DMS 273 treated with DMSO at 0.1 percent for 48 hours (cell line): Measurements from ENCODE around the gene ADCYAP1R1.

Experiments
- DNase-seq: peaks from one replicate; lab custom pipeline; 2025; lab: John Stamatoyannopoulos, UW

Gene ADCYAP1R1

DNA sequence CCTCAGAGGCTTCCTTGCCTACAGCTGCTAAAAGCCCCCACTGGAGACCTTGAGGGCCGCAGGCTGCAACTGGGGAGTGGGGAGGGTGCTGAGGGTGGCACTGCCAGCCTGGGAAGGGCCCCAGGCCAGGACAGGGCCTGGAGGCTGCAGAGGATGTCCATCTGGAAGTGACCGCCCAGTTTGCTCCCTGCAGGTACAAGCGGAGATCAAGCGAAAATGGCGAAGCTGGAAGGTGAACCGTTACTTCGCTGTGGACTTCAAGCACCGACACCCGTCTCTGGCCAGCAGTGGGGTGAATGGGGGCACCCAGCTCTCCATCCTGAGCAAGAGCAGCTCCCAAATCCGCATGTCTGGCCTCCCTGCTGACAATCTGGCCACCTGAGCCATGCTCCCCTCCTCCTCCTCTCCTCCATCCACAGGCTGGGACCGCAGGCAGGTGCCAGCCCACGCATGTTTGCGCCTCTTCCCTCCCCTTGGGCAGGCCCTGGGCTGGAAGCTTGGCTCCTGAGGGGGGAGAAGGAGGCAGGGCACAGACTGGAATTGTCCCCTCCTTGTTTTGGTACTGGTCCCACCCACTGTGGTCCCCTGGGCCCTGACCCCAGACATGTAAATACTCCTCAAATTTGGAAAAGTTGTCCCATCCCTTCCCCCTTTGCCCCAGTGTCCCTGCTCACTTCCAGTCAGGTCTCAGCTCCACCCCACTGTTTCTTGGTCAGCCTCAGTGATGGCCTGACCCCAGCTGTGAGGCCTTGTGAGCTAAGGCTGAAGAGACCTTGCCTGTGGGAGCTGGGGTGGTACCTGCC lies 54.4 kb downstream of the ADCYAP1R1 start:
- no peak for DNase-seq

GRCh38 chr7:31107106-31108090 lies 55.3 kb downstream of the ADCYAP1R1 start:
- DNase-seq: no peak

- DNase-seq: no peak
Measured at GRCh38 chr7:31108097-31108657, 56.1 kb downstream of the ADCYAP1R1 start.

DNA sequence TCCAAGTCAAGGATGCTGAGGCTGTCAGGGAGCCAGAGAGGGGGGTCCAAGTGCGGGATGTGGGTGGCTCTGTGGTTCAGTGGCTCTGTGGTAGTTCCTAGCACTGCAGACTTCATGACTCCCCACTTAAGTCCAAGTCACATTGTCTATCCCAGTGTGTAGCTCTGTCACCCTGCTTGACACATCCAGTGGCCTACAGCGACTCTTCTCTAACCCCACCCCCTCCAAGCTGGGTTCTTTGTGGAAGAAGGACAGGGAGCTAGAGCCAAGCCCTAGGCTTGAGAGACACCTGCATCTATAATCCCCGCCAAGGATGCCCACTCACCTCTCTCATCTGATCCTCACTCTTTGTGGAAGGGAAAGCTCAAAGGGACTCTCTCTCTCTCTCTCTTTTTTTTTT lies 57.6 kb downstream of the ADCYAP1R1 start:
- DNase-seq: no peak

DNA sequence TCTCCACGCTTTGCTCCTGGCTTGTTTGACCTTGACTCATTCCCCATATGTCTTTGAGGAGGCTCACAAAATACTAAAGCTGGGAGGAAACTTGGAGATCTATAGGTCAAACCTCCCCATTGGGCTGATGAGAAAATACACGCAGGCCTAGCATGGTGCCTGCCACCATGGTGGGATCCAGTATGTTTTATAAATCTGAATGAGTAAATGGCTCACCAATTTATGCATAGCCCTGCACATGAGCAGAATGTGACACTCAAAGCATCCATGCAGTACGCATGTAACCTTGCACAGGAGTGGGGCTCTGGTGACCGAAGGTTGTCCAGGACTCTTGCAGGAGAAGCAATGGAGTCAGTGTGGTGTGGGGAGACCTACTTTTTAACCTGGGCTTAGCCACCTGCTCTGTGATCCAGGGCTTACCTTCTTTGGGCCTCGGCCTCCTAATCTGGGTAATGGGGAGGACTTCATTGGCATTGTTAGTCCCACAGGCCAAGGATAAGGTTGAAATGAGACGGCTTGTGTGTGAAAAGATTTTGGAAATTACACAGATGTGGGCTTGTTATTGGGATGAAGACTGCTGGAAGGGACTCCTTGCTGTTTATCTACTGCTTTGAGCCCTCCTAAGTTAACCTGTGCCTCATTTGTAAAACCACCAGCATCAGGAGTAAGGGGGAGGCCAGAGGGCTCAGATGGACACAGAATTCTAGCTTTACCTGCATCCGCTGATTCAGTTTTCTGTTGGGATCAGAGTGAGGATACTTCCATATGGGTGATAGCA lies 58.4 kb downstream of the ADCYAP1R1 start:
- DNase-seq: no peak

DNA sequence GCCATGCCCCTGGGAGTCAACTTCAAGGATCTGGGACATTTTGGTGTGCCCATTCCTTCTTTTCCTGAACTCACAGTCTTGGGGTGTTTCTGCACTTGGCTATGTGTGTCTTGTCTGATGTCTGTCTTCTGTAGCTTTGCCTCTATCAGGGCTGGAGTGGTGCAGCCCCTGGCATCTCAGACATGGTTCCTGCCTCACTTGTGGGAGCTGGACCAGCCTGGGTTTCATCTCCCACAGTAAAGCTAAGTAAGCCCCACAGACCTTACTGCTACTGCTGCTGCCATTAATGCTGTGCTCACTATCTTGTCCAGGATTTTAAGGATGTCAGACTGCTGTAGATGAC lies 59.0 kb downstream of the ADCYAP1R1 start:
- no peak for DNase-seq

DNA sequence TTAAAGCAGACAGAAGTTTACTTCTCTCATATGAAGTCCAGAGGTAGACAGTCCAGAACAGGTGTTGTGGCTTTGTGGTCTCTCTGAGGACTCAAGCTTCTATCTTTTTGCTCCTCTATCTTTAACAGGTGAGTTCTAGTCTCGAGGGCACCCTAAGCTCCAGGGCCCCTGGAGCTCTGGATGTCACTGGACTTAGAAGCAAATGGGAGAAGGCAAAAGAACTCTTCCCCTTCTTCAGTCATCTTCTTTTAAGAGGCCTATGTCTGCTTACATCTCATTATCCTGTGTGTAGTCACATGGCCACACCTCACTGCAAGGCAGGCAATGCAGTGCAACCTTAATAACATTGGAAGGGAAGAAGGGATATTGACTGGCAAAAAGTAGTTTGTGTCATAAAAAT lies 61.6 kb downstream of the ADCYAP1R1 start:
- DNase-seq: no peak

DNA sequence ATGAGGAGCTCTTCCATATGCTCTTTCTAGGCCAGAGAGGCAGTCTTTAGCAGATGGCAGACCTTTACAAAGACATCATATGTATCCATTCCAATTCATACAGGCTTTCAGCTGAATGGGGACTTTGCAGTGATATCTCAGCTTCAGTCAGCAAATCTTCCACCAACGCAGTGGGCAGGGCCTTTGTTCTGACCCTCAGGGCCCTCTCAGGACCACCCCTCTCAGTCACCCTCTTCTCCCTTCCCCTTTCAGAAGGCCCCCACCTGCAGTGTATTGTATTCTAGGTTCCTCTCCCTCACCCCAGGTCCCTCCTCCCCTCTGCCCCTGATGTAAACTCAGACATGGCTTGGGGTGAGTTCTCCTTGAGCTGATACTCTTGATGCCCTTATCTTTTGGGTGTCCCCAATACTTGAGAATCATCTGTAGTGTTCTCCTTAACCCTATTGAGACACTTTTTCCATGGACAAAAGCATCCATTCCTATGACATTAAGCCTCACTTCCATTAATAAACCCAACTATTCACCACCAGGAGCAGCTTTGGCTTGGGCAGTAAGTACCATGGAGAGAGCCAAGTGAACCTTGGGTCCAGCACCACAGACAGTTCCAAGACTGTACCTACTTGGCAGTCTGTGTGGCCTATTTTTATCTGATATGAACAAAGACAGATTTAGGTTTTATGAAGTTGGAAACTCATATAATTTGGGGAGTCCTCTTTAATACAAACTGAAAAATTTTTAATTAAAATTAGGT lies 62.7 kb downstream of the ADCYAP1R1 start:
- DNase-seq: no peak

- no peak for DNase-seq
Measured at GRCh38 chr7:31116615-31117014, 64.5 kb downstream of the ADCYAP1R1 start.

GRCh38 chr7:31119249-31119648 lies 67.1 kb downstream of the ADCYAP1R1 start:
- DNase-seq: no peak

GRCh38 chr7:31120800-31121513 lies 68.8 kb downstream of the ADCYAP1R1 start:
- DNase-seq: no peak

DNA sequence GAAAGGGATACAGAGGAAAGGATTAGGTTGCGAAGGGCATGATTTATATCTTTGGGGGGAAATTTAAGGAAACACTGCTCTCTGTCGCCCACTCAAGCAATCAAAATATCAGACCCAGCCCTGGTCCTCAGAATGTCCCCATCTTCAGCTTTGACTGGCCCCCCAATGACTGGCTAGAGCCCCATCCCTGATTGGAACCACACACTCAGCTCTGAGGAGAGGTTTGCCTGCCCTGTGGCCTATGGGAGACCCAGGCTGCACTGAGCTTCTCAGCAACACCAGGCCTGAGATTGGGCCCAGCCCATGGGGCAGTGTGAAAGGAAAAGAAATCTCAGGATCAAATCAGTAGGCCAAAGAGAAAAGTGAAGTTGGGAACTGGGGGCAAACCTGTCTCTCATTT lies 69.5 kb downstream of the ADCYAP1R1 start:
- no peak for DNase-seq

GRCh38 chr7:31122649-31123058 lies 70.5 kb downstream of the ADCYAP1R1 start:
- peak; percentile 79 for DNase-seq

DNA sequence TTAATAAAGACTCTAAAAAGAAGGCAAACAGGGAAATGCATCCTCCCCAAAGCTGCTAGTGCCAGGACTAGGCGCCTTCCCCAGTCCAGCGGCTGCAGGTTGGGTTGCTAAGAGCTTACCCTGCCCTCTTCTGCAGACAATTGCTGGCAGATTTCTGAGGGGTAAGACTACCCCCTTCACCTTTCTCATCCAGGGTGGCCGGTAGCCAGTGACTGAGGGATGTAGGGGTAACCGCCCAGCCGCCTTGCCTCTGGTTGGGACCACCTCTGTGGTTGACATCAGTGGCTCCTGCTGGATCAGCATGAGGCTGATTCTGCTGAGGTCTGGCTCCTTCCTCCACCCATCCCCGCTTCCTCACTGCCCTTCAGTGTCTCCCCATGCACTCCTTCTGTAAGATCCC lies 71.2 kb downstream of the ADCYAP1R1 start:
- DNase-seq: no peak

DNA sequence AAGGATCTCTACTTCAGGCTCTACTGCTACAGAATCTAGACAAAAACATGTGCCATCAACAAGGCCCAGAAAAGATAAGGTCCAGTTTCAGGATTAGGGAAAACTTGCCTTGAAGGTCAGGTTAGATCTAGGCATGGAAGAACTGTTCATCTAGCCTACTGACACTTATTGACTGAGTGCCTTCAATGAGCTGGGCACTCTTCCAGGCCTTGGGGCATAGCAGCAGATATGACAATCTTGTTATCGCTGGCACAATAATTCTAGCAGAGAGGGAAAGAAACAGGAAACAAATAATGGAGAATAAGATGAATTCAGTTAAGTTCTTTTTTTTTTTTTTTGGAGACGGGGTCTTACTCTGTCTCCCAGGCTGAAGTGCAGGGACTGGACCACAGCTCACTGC lies 71.6 kb downstream of the ADCYAP1R1 start:
- no peak for DNase-seq

GRCh38 chr7:31125171-31125570 lies 73.1 kb downstream of the ADCYAP1R1 start:
- no peak for DNase-seq

DNA sequence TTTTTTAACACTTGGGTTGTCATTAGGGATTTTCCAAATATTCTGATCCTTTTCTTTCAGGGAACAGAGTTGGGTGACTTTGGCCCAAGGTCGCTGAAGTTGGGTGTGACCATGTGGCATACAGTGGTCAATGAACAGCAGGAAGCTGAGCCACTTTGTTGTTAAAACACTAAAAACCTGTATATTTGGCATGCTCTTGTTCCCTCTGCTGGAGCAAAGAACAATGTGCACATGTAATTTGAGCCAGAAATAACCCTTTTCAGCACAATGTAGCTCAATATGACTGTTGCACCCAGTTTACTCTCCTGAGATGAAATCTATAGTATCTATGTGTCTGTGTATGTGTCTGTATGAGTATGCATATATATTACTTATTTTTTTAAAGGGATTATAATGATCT lies 74.9 kb downstream of the ADCYAP1R1 start:
- DNase-seq: no peak

DNA sequence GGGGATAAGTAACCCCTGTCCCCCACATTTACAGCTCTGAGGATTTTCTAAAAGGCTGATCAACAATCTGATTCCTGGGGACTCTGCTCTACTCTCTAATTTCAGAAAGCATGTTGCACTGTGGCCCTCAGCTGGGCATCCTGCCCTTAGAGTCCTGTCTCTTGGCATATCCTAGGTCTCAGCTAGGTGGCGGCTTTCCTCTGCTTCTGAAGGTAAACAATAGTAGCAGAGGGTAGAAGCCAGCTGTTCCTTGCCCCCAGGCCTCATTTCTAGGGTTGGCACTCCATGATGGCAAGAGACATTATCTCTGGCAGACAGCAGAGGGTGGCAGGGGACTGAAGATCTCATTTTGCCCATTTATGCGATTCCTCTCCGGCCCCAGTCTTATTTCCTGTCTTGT lies 77.0 kb downstream of the ADCYAP1R1 start:
- peak; percentile 79 for DNase-seq

GRCh38 chr7:31133497-31133896 lies 81.4 kb downstream of the ADCYAP1R1 start:
- peak; percentile 91 for DNase-seq
